Esophagus (tissue), 2 donors: Measurements from ENCODE around the gene CTLA4. TPM values are rescaled to one million over a fixed set of nuclear protein-coding genes. Genes with fewer than 3 reads are reported as not detected.

Experiments
- H3K27ac ChIP-seq, 2 donors: one replicate each; pipeline ENCODE4 v1.5.1; 2013; ENCODE audit warnings: low read depth in 2 of 2, mild to moderate bottlenecking in 2 of 2, inconsistent platforms in 1 of 2, low read length in 1 of 2, moderate library complexity in 1 of 2
- H3K27me3 ChIP-seq, 2 donors: one replicate each; pipeline ENCODE4 v1.6.1; 2013; ENCODE audit warnings: low read length in 2 of 2, control low read depth in 1 of 2, mild to moderate bottlenecking in 1 of 2; ENCODE audit not compliant: insufficient read depth in 2 of 2, control insufficient read depth in 1 of 2
- H3K36me3 ChIP-seq, 2 donors: one replicate each; pipeline ENCODE4 v1.6.1; 2013; ENCODE audit warnings: low read length in 1 of 2; ENCODE audit not compliant: control insufficient read depth in 2 of 2, insufficient read depth in 2 of 2
- H3K4me1 ChIP-seq, 2 donors: one replicate each; pipeline ENCODE4 v1.6.1; 2013; ENCODE audit warnings: low read length in 1 of 2; ENCODE audit not compliant: control insufficient read depth in 2 of 2, insufficient read depth in 2 of 2
- H3K4me3 ChIP-seq, 2 donors: one replicate each; pipeline ENCODE4 v1.5.1; 2013; ENCODE audit warnings: low read length in 2 of 2, mild to moderate bottlenecking in 2 of 2, low read depth in 1 of 2, moderate library complexity in 1 of 2
- H3K9me3 ChIP-seq, 2 donors: one replicate each; pipeline ENCODE4 v1.6.1; 2013; ENCODE audit warnings: mild to moderate bottlenecking in 2 of 2, low read depth in 1 of 2, low read length in 1 of 2, moderate library complexity in 1 of 2; ENCODE audit not compliant: control insufficient read depth in 2 of 2, insufficient read depth in 1 of 2
- WGBS, 2 donors: extraction: QIAGEN DNeasy Blood & Tissue Kit; methylation state at CpG; one replicate each; pipeline ENCODE4 v1.1.7; 2013; 5-methylcytosine and 5-hydroxymethylcytosine counted together
- polyA plus RNA-seq, 2 donors: library from polyadenylated mRNA; stranded (reverse); fragments of 200-250 nt; gene quantifications; one replicate each; pipeline ENCODE4 v1.2.3, GENCODE V29; 2013
- donor health status: healthy with polysubstance abuse.
- donor health status: Bipolar disorder and iron deficiency.

CTLA4 gene
- under 1 TPM; 0.24 to 0.32 TPM for polyA plus RNA-seq

- Histone ChIP-seq H3K36me3 (no peaks in the 10 kb centered on the region), H3K27me3 (no peaks in the 10 kb centered on the region), H3K27ac (no peak within 1 kb of the TSS), H3K4me3 (no peak within 1 kb of the TSS), H3K4me1 (no peaks in the 10 kb centered on the region), H3K9me3 (no peaks in the 10 kb centered on the region)
- 73 to 79% methylated on average over 6 of the region's 6 CpGs for whole genome bisulfite sequencing, 2 donors
Measured at GRCh38 chr2:203867561-203868200, at the start of gene CTLA4. CTLA4 (plus strand) TSS chr2:203867771; CDS start chr2:203867943, 172 bp downstream.

- no peaks in the 10 kb centered on the region for H3K36me3 ChIP-seq
- no peaks in the 10 kb centered on the region for H3K27me3 ChIP-seq
- no peaks in the 10 kb centered on the region for H3K9me3 ChIP-seq
- no peak overlapping the region for H3K27ac ChIP-seq
- no peak overlapping the region for H3K4me3 ChIP-seq
- WGBS, 2 donors = 91 to 100% methylated on average over 2 of the region's 2 CpGs
- no peaks in the 10 kb centered on the region for H3K4me1 ChIP-seq
Measured at GRCh38 chr2:203818656-203819055, 48.9 kb upstream of the CTLA4 start.

GRCh38 chr2:203819434-203820133 lies 48.0 kb upstream of the CTLA4 start:
- Histone ChIP-seq H3K27ac (no peak overlapping the region), H3K9me3 (no peaks in the 10 kb centered on the region), H3K27me3 (no peaks in the 10 kb centered on the region), H3K4me3 (no peak overlapping the region), H3K4me1 (no peaks in the 10 kb centered on the region), H3K36me3 (no peaks in the 10 kb centered on the region)
- WGBS, 2 donors = 75 to 82% methylated on average over 14 of the region's 14 CpGs

GRCh38 chr2:203820969-203821368 lies 46.6 kb upstream of the CTLA4 start:
- Histone ChIP-seq H3K27me3 (no peaks in the 10 kb centered on the region), H3K4me1 (no peaks in the 10 kb centered on the region)

GRCh38 chr2:203822240-203822639 lies 45.3 kb upstream of the CTLA4 start:
- Histone ChIP-seq H3K27ac (no peak overlapping the region), H3K4me1 (no peaks in the 10 kb centered on the region), H3K36me3 (no peaks in the 10 kb centered on the region), H3K4me3 (no peak overlapping the region), H3K9me3 (no peaks in the 10 kb centered on the region), H3K27me3 (no peaks in the 10 kb centered on the region)
- WGBS, 2 donors = 85 to 89% methylated on average over 6 of the region's 6 CpGs

More at GRCh38 chr2:203820969-203821368, 46.6 kb upstream of the CTLA4 start:
- Histone ChIP-seq H3K36me3 (no peaks in the 10 kb centered on the region), H3K9me3 (no peaks in the 10 kb centered on the region), H3K27ac (no peak overlapping the region), H3K4me3 (no peak overlapping the region)
- WGBS, 2 donors = 93 to 99% methylated on average over 2 of the region's 2 CpGs

- Histone ChIP-seq H3K27ac (no peak overlapping the region), H3K27me3 (no peaks in the 10 kb centered on the region), H3K9me3 (no peaks in the 10 kb centered on the region), H3K36me3 (no peaks in the 10 kb centered on the region), H3K4me1 (no peaks in the 10 kb centered on the region), H3K4me3 (no peak overlapping the region)
- WGBS, 2 donors = 94 to 95% methylated on average over 3 of the region's 3 CpGs
Measured at GRCh38 chr2:203823173-203823572, 44.4 kb upstream of the CTLA4 start.

GRCh38 chr2:203824057-203824456 lies 43.5 kb upstream of the CTLA4 start:
- Histone ChIP-seq H3K9me3 (no peaks in the 10 kb centered on the region), H3K4me1 (no peaks in the 10 kb centered on the region), H3K27ac (no peak overlapping the region), H3K36me3 (no peaks in the 10 kb centered on the region), H3K27me3 (no peaks in the 10 kb centered on the region), H3K4me3 (no peak overlapping the region)
- WGBS, 2 donors = 86 to 87% methylated on average over 4 of the region's 4 CpGs

- H3K9me3 ChIP-seq = no peaks in the 10 kb centered on the region
- no peak overlapping the region for H3K4me3 ChIP-seq
- no peaks in the 10 kb centered on the region for H3K36me3 ChIP-seq
- no peak overlapping the region for H3K27ac ChIP-seq
- no peaks in the 10 kb centered on the region for H3K27me3 ChIP-seq
- WGBS, 2 donors = 87 to 90% methylated on average over 3 of the region's 3 CpGs
- no peaks in the 10 kb centered on the region for H3K4me1 ChIP-seq
Measured at GRCh38 chr2:203824603-203825002, 43.0 kb upstream of the CTLA4 start.

GRCh38 chr2:203826704-203827103 lies 40.9 kb upstream of the CTLA4 start:
- Histone ChIP-seq H3K9me3 (no peaks in the 10 kb centered on the region), H3K27ac (no peak overlapping the region), H3K36me3 (no peaks in the 10 kb centered on the region), H3K27me3 (no peaks in the 10 kb centered on the region), H3K4me3 (no peak overlapping the region), H3K4me1 (no peaks in the 10 kb centered on the region)
- WGBS, 2 donors = 97 to 100% methylated on average over 1 of the region's 1 CpG
